HFF-Myc (cell line): ENCODE data around the gene DAPK2.
"Not testable (repeated sequence)": the region's sequence is repeated elsewhere in the genome, so short reads cannot be mapped to it uniquely, and the experiment has no call there.

Source experiments
- DNase-seq: peaks from one replicate; pipeline ENCODE4 v3.0.0-alpha.2; 2011; ENCODE audit warnings: low read depth; ENCODE audit errors: extremely low read depth
- H3K4me3 ChIP-seq: replicated peaks from 2 replicates; pipeline ENCODE4 v1.5.1; 2011; ENCODE audit warnings: low read depth, mild to moderate bottlenecking, control low read depth, low read length
- CTCF ChIP-seq: IDR thresholded peaks from 2 replicates; pipeline ENCODE4 v1.5.1; 2012; ENCODE audit warnings: mild to moderate bottlenecking, low read depth, low read length, control low read depth; ENCODE audit errors: missing control alignments

Gene DAPK2

DNA sequence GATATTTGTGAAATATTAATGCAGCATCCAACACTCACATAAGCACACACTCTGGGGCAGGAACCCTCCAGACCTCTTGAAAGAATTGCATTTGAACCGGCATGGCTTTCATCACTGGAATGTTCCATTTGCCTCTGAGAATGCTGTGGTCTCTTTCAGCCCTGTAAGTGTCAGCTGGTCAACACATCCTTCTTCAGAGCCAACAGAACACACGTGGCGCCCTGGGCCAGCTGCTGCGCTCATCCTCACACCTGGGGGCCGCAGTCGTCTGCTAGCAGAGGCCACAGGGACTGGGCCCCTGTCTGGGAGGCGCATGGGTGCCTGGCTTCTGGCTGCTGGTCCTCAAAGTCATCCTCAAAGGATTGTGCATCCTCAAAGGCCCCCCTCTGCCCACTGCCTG lies 141.2 kb downstream of the DAPK2 start:
- H3K4me3 ChIP-seq = no peak overlapping the region
- no peak for DNase-seq
- no peak for TF ChIP-seq CTCF

GRCh38 chr15:63904042-63904441 lies 142.2 kb downstream of the DAPK2 start:
- DNase-seq = no peak
- TF ChIP-seq CTCF = no peak
- no peak overlapping the region for H3K4me3 ChIP-seq

GRCh38 chr15:63902671-63903035 lies 143.6 kb downstream of the DAPK2 start:
- no peak for TF ChIP-seq CTCF
- no peak for DNase-seq
- no peak overlapping the region for H3K4me3 ChIP-seq

DNA sequence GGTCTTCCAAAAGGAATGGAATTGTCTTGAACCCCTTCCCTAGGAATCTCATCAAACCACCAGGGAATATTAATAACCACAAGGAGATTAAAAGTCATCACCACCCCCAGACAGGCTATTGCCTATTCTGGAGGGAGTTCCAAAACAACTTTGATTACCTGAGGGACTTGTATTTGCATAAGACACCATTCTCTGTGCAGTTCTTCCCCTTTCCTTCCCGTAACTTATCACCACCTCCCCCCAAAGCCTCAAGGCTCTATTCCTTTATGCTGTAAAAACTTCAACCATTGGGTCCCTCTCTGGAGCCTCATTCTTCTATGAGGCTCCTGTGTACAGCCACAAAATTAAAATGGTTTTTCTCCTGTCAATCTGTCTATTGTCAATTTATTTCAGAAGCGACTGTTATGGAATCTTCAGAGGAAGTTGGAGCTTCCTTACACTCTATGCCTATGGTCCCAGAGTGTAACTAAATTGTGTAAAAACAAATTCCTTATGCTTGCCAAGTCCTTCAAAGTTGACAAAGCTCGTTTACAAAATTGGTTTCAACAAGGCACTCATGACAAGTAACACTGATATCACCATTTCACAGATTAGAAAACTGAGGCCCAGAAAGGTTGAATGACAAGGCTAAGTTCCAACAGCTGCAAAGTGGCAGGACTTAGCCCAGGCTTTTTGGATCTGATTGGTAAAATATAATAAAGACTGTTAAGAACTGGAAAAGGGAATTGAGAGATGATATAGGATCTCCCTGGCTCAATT lies 144.2 kb downstream of the DAPK2 start:
- no peak for DNase-seq
- TF ChIP-seq CTCF = no peak
- H3K4me3 ChIP-seq = no peak overlapping the region

- H3K4me3 ChIP-seq = no peak overlapping the region
- no peak for TF ChIP-seq CTCF
- no peak for DNase-seq
These were observed 146.0 kb downstream of the DAPK2 start for GRCh38 chr15:63900306-63900705.

GRCh38 chr15:63899606-63900005 lies 146.7 kb downstream of the DAPK2 start:
- DNase-seq, H3K4me3 ChIP-seq: not testable (repeated sequence)

DNA sequence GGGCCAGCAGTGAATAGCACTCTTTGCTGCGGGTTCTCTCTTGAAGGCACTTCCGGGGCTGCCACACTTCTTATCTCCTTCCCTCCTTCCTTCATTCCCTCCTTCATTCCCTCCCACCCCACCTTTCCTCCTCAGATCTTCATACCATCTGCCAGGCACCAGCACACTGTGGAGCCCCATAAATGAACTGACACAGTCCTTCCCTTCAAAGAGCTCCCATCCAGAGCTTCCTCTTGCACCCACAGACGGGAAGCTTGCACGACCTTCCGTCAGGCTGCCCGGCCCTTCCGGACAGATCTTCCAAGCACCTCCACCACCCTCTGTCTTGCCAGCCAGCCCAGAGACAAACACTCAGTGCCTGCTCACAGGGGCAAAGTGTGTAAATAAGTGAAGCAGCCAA lies 147.1 kb downstream of the DAPK2 start:
- H3K4me3 ChIP-seq = no peak overlapping the region
- no peak for TF ChIP-seq CTCF
- DNase-seq = no peak
